Measurements from ENCODE around the gene SPTLC1. TPM values are rescaled to one million over a fixed set of nuclear protein-coding genes. Genes with fewer than 3 reads are reported as not detected.

The SPTLC1 gene
- total RNA-seq, 2 donors from 2014 or later: 54.4 to 55.5 TPM

DNA sequence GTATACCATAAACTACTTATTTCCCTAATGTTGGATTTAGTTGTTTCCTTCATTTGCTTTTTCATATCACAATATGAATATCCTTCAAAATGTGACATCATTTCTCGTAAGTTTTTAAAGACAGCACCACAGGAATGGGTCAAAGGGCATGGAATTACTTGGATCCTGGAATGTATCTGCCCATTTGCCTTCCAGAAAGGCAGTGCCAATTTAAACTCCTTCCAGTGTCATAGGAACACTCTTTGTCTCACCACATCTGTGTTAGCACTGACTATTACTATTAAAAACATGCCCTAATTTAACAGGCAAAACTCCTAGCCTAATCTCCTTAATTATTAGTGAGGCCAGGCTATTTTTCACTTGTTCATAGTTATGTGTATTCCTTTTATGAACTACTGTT is 58.0 kb downstream of the SPTLC1 start:
- H3K4me3 Mint-ChIP-seq: no peak overlapping the region
- no peak for ATAC-seq (replicated peaks in 1 of 2)
- no peak overlapping the region for H3K27ac Mint-ChIP-seq

GRCh38 chr9:92055624-92056023 is 59.6 kb downstream of the SPTLC1 start:
- H3K36me3 Mint-ChIP-seq (ENCODE audit: insufficient read depth in 2 of 2): peaks cover 9 to 33% of the 10 kb centered on the region in 2 donors
- ATAC-seq (replicated peaks in 1 of 2): no peak

More for the DNA sequence above, 58.0 kb downstream of the SPTLC1 start:
- no peak for DNase-seq
- H3K27me3 Mint-ChIP-seq (ENCODE audit: low read depth): no peaks in the 10 kb centered on the region
- H3K4me1 Mint-ChIP-seq (ENCODE audit: low read depth): peaks cover 5% of the 10 kb centered on the region
- peaks cover 20 to 40% of the 10 kb centered on the region in 2 donors for H3K36me3 Mint-ChIP-seq (ENCODE audit: insufficient read depth in 2 of 2)
- H3K9me3 Mint-ChIP-seq: peaks cover 2 to 7% of the 10 kb centered on the region in 2 donors

DNA sequence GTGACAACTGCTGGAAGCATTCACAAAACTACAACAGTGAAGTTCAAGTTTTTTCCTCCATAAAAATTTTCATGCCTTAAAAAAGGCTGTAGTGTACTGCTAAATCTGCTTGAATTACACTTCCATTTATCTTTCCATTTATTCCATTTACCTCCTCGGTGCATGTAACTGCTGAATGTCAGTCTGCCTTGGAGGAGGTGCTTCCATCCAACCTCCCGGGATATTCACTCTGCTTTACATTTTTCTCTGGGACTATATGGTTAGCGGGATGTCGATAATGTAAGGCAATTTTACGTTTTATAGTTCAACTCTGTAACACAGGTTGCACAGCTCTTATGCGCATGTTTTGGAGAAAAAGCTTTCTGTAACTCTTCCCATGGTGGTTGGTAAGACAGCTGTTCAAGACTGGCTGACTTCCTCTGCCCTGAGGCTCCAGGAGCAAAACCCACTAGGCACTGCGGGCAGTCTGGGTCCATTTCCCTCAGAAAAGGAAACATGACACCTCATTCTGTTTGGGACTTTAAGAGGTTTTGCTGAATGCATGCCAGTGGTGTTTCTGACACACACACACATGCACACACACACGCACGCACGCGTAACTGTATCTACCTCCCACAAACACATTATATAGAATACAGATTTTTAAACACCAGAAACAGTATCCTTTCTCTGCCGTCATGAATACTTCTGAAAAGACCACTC is 66.1 kb downstream of the SPTLC1 start:
- H3K4me3 Mint-ChIP-seq: no peak overlapping the region
- no peaks in the 10 kb centered on the region for H3K4me1 Mint-ChIP-seq (ENCODE audit: low read depth)
- ATAC-seq (replicated peaks in 1 of 2) (no peak), DNase-seq (no peak)
- peak overlapping the region; percentile 61 for H3K27ac Mint-ChIP-seq
- peaks cover 4% of the 10 kb centered on the region in 2 donors for H3K9me3 Mint-ChIP-seq
- no peaks in the 10 kb centered on the region for H3K27me3 Mint-ChIP-seq (ENCODE audit: low read depth)
- peaks cover 17 to 52% of the 10 kb centered on the region in 2 donors for H3K36me3 Mint-ChIP-seq (ENCODE audit: insufficient read depth in 2 of 2)

More at GRCh38 chr9:92055624-92056023, 59.6 kb downstream of the SPTLC1 start:
- Mint-ChIP-seq H3K4me1 (ENCODE audit: low read depth) (peaks cover 5% of the 10 kb centered on the region), H3K4me3 (no peak overlapping the region), H3K27ac (peak overlapping the region; percentile 19), H3K9me3 (peaks cover 0 to 2% of the 10 kb centered on the region in 2 donors), H3K27me3 (ENCODE audit: low read depth) (no peaks in the 10 kb centered on the region)
- no peak for DNase-seq

GRCh38 chr9:92047500-92047899 is 67.7 kb downstream of the SPTLC1 start:
- peaks cover 12 to 19% of the 10 kb centered on the region in 2 donors for H3K9me3 Mint-ChIP-seq
- DNase-seq (no peak), ATAC-seq (replicated peaks in 1 of 2) (no peak)
- no peaks in the 10 kb centered on the region for H3K27me3 Mint-ChIP-seq (ENCODE audit: low read depth)
- peaks cover 33 to 61% of the 10 kb centered on the region in 2 donors for H3K36me3 Mint-ChIP-seq (ENCODE audit: insufficient read depth in 2 of 2)
- H3K4me1 Mint-ChIP-seq (ENCODE audit: low read depth): no peaks in the 10 kb centered on the region
- H3K4me3 Mint-ChIP-seq: no peak overlapping the region
- H3K27ac Mint-ChIP-seq: no peak overlapping the region

DNA sequence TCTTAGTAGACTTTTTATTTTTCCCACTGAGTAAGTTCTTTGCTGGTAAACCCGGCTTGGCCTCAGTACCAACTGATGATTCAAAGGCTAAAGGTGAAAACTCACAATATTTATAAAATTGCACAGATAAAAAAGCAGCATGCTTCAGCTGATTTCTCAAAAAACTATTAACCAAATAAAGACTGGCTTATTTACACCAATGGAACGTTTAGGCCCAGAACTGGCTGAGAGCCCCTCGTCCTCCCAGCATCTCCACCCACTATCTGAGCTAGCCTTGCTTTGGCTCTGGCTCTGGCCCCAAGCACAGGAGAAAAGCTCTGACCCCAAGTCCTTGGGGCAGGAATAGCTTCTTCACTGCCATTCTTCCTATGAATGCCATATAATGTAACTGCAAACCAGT is 68.5 kb downstream of the SPTLC1 start:
- no peaks in the 10 kb centered on the region for H3K27me3 Mint-ChIP-seq (ENCODE audit: low read depth)
- ATAC-seq (replicated peaks in 1 of 2): no peak
- H3K4me3 Mint-ChIP-seq: no peak overlapping the region
- H3K4me1 Mint-ChIP-seq (ENCODE audit: low read depth): no peaks in the 10 kb centered on the region
- peaks cover 13 to 21% of the 10 kb centered on the region in 2 donors for H3K9me3 Mint-ChIP-seq
- H3K36me3 Mint-ChIP-seq (ENCODE audit: insufficient read depth in 2 of 2): peaks cover 39 to 65% of the 10 kb centered on the region in 2 donors
- DNase-seq: no peak
- H3K27ac Mint-ChIP-seq: no peak overlapping the region

GRCh38 chr9:92044936-92045335 is 70.3 kb downstream of the SPTLC1 start:
- no peaks in the 10 kb centered on the region for H3K27me3 Mint-ChIP-seq (ENCODE audit: low read depth)
- H3K9me3 Mint-ChIP-seq: peaks cover 13 to 21% of the 10 kb centered on the region in 2 donors
- no peak for ATAC-seq (replicated peaks in 1 of 2)
- no peak overlapping the region for H3K27ac Mint-ChIP-seq
- no peaks in the 10 kb centered on the region for H3K4me1 Mint-ChIP-seq (ENCODE audit: low read depth)
- H3K36me3 Mint-ChIP-seq (ENCODE audit: insufficient read depth in 2 of 2): peaks cover 37 to 62% of the 10 kb centered on the region in 2 donors
- H3K4me3 Mint-ChIP-seq: no peak overlapping the region
- DNase-seq: no peak

DNA sequence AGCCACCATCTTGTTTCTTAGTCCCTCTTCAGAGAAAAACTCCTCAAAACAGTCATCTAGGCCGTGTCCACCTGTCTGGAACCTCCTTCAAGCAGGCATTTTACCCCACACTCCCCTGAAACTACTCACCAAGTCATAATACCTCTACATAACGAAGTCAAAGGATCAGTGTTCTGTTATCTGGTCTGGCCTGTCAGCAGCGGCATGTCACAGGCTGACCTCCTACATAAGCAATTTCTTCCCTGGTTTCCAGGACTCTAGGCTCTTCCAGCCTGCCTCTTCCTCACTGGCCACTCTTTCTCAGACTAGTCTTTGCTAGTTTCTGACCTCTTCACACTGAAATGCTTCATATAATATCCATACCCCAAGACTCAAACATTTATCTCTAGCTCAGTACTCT is 72.2 kb downstream of the SPTLC1 start:
- H3K27me3 Mint-ChIP-seq (ENCODE audit: low read depth): no peaks in the 10 kb centered on the region
- DNase-seq (no peak), ATAC-seq (replicated peaks in 1 of 2) (no peak)
- H3K36me3 Mint-ChIP-seq (ENCODE audit: insufficient read depth in 2 of 2): peaks cover 34 to 56% of the 10 kb centered on the region in 2 donors
- no peak overlapping the region for H3K4me3 Mint-ChIP-seq
- H3K4me1 Mint-ChIP-seq (ENCODE audit: low read depth): no peaks in the 10 kb centered on the region
- peaks cover 13 to 21% of the 10 kb centered on the region in 2 donors for H3K9me3 Mint-ChIP-seq
- no peak overlapping the region for H3K27ac Mint-ChIP-seq

GRCh38 chr9:92042260-92042659 is 73.0 kb downstream of the SPTLC1 start:
- no peak overlapping the region for H3K4me3 Mint-ChIP-seq
- peaks cover 13 to 21% of the 10 kb centered on the region in 2 donors for H3K9me3 Mint-ChIP-seq
- ATAC-seq (replicated peaks in 1 of 2): no peak
- no peaks in the 10 kb centered on the region for H3K27me3 Mint-ChIP-seq (ENCODE audit: low read depth)
- no peak for DNase-seq
- no peak overlapping the region for H3K27ac Mint-ChIP-seq
- peaks cover 34 to 58% of the 10 kb centered on the region in 2 donors for H3K36me3 Mint-ChIP-seq (ENCODE audit: insufficient read depth in 2 of 2)
- no peaks in the 10 kb centered on the region for H3K4me1 Mint-ChIP-seq (ENCODE audit: low read depth)

GRCh38 chr9:92036756-92037155 is 78.5 kb downstream of the SPTLC1 start:
- Mint-ChIP-seq H3K27ac (no peak overlapping the region), H3K4me3 (no peak overlapping the region), H3K27me3 (ENCODE audit: low read depth) (no peaks in the 10 kb centered on the region), H3K4me1 (ENCODE audit: low read depth) (no peaks in the 10 kb centered on the region), H3K9me3 (no peaks in the 10 kb centered on the region), H3K36me3 (ENCODE audit: insufficient read depth in 2 of 2) (peaks cover 6 to 30% of the 10 kb centered on the region in 2 donors)
- ATAC-seq (replicated peaks in 1 of 2) (no peak), DNase-seq (no peak)

DNA sequence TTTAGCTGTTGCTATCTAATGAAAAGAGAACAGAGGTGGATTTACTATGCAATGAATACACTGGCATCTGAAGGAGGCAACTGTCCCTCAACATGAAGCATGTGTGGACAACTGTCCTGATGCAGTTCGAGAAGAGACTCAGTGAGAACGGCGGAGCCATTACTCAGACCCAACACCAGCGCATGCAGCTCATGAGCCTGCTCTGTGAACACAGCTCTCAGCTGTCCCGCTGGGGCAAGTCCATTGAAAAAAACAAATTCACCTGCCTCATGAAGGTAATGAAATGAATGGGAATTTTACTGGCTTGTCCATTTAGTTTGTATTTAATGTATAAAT is 78.8 kb downstream of the SPTLC1 start:
- no peak for DNase-seq
- Mint-ChIP-seq H3K4me1 (ENCODE audit: low read depth) (no peaks in the 10 kb centered on the region), H3K27me3 (ENCODE audit: low read depth) (no peaks in the 10 kb centered on the region), H3K27ac (no peak overlapping the region), H3K9me3 (no peaks in the 10 kb centered on the region), H3K4me3 (no peak overlapping the region), H3K36me3 (ENCODE audit: insufficient read depth in 2 of 2) (peaks cover 6 to 26% of the 10 kb centered on the region in 2 donors)
- no peak for ATAC-seq (replicated peaks in 1 of 2)

GRCh38 chr9:92035687-92036410 is 79.4 kb downstream of the SPTLC1 start:
- no peak for ATAC-seq (replicated peaks in 1 of 2)

GRCh38 chr9:92035146-92035545 is 80.1 kb downstream of the SPTLC1 start:
- H3K9me3 Mint-ChIP-seq: no peaks in the 10 kb centered on the region
- H3K4me1 Mint-ChIP-seq (ENCODE audit: low read depth): no peaks in the 10 kb centered on the region
- ATAC-seq (replicated peaks in 1 of 2): no peak
- DNase-seq: no peak
- H3K36me3 Mint-ChIP-seq (ENCODE audit: insufficient read depth in 2 of 2): peaks cover 6 to 26% of the 10 kb centered on the region in 2 donors
- no peaks in the 10 kb centered on the region for H3K27me3 Mint-ChIP-seq (ENCODE audit: low read depth)
- H3K27ac Mint-ChIP-seq: no peak overlapping the region
- H3K4me3 Mint-ChIP-seq: no peak overlapping the region

More at GRCh38 chr9:92035687-92036410, 79.4 kb downstream of the SPTLC1 start:
- Mint-ChIP-seq H3K36me3 (ENCODE audit: insufficient read depth in 2 of 2) (peaks cover 6 to 26% of the 10 kb centered on the region in 2 donors), H3K4me3 (no peak overlapping the region), H3K27me3 (ENCODE audit: low read depth) (no peaks in the 10 kb centered on the region), H3K4me1 (ENCODE audit: low read depth) (no peaks in the 10 kb centered on the region), H3K9me3 (no peaks in the 10 kb centered on the region), H3K27ac (no peak overlapping the region)
- DNase-seq: no peak

- H3K4me1 Mint-ChIP-seq (ENCODE audit: low read depth): no peaks in the 10 kb centered on the region
- no peak overlapping the region for H3K4me3 Mint-ChIP-seq
- no peak overlapping the region for H3K27ac Mint-ChIP-seq
- H3K27me3 Mint-ChIP-seq (ENCODE audit: low read depth): no peaks in the 10 kb centered on the region
- ATAC-seq (replicated peaks in 1 of 2) (no peak), DNase-seq (no peak)
- peaks cover 6 to 26% of the 10 kb centered on the region in 2 donors for H3K36me3 Mint-ChIP-seq (ENCODE audit: insufficient read depth in 2 of 2)
- H3K9me3 Mint-ChIP-seq: no peaks in the 10 kb centered on the region
These were observed 81.2 kb downstream of the SPTLC1 start for GRCh38 chr9:92033991-92034390.

Data from activated T-cell treated with anti-CD3 and anti-CD28 coated beads, Interleukin-2, amount 50 U/mL, for 72 hours (primary cell).